ENCODE measurements around the gene CAMK2G. TPM values are rescaled to one million over a fixed set of nuclear protein-coding genes. Genes with fewer than 3 reads are reported as not detected.

CAMK2G gene
- total RNA-seq, 1 donor from 2014 or later: 31.7 TPM

DNA sequence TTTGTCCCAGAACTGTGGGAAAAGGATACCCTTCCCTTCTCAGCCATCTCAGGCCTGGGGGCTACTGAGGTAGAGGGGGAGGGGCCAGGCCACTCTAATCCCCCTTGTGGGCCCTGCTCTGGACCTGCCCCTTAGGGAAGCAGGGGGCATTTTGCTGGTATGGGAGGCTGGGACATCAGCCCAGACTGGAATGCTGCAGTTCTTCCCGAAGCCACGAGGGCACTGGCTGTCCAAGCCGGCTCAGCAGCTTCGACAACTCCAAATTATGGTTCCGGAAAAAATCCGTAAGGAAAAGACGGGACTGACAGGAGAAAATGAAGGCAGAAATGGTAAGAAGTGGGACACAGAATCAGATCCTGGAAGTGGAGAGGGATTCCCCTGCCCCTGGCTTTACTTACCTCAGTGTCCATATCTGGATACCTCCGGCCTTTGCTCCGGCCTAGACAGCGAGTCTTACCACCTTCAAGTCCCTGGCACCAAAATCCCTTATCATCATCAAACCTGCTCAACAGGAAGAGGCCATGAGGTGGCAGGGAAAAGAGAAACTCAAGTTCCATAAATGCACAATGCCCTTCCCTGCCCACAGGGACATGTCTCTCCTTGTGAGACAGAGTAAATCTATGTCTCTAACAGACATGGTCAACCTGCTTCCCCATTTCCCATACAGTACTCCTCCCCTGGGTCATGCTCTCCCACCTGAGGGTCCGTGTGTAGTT, 71.9 kb downstream of the CAMK2G start:
- Mint-ChIP-seq H3K4me1 (ENCODE audit: low read depth) (peaks cover 14% of the 10 kb centered on the region), H3K27me3 (ENCODE audit: low read depth) (no peaks in the 10 kb centered on the region), H3K27ac (ENCODE audit: unreplicated experiment) (peak overlapping the region; percentile 74), H3K36me3 (ENCODE audit: low read depth) (peaks cover 38% of the 10 kb centered on the region), H3K4me3 (ENCODE audit: unreplicated experiment) (no peak overlapping the region), H3K9me3 (ENCODE audit: low read depth) (no peaks in the 10 kb centered on the region)
- peak; percentile 24 for DNase-seq (ENCODE audit: low spot score)
- TF ChIP-seq, protein P1, sequence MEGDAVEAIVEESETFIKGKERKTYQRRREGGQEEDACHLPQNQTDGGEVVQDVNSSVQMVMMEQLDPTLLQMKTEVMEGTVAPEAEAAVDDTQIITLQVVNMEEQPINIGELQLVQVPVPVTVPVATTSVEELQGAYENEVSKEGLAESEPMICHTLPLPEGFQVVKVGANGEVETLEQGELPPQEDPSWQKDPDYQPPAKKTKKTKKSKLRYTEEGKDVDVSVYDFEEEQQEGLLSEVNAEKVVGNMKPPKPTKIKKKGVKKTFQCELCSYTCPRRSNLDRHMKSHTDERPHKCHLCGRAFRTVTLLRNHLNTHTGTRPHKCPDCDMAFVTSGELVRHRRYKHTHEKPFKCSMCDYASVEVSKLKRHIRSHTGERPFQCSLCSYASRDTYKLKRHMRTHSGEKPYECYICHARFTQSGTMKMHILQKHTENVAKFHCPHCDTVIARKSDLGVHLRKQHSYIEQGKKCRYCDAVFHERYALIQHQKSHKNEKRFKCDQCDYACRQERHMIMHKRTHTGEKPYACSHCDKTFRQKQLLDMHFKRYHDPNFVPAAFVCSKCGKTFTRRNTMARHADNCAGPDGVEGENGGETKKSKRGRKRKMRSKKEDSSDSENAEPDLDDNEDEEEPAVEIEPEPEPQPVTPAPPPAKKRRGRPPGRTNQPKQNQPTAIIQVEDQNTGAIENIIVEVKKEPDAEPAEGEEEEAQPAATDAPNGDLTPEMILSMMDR (IDR thresholded peaks at IDR 0.05): peak; percentile 9

DNA sequence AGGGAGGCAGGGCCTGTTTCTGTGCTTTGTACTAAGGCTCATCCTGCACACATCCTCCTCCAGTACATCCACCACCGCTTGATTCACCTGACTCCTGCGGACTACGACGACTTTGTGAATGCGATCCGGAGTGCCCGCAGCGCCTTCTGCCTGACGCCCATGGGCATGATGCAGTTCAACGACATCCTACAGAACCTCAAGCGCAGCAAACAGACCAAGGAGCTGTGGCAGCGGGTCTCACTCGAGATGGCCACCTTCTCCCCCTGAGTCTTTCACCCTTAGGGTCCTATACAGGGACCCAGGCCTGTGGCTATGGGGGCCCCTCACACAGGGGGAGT, 73.1 kb downstream of the CAMK2G start:
- no peaks in the 10 kb centered on the region for H3K9me3 Mint-ChIP-seq (ENCODE audit: low read depth)
- no peak overlapping the region for H3K4me3 Mint-ChIP-seq (ENCODE audit: unreplicated experiment)
- DNase-seq (ENCODE audit: low spot score): peak; percentile 60
- no peaks in the 10 kb centered on the region for H3K27me3 Mint-ChIP-seq (ENCODE audit: low read depth)
- TF ChIP-seq, protein P1 (IDR thresholded peaks at IDR 0.05): no peak
- peaks cover 5% of the 10 kb centered on the region for H3K4me1 Mint-ChIP-seq (ENCODE audit: low read depth)
- H3K27ac Mint-ChIP-seq (ENCODE audit: unreplicated experiment): peak overlapping the region; percentile 8
- peaks cover 38% of the 10 kb centered on the region for H3K36me3 Mint-ChIP-seq (ENCODE audit: low read depth)

DNA sequence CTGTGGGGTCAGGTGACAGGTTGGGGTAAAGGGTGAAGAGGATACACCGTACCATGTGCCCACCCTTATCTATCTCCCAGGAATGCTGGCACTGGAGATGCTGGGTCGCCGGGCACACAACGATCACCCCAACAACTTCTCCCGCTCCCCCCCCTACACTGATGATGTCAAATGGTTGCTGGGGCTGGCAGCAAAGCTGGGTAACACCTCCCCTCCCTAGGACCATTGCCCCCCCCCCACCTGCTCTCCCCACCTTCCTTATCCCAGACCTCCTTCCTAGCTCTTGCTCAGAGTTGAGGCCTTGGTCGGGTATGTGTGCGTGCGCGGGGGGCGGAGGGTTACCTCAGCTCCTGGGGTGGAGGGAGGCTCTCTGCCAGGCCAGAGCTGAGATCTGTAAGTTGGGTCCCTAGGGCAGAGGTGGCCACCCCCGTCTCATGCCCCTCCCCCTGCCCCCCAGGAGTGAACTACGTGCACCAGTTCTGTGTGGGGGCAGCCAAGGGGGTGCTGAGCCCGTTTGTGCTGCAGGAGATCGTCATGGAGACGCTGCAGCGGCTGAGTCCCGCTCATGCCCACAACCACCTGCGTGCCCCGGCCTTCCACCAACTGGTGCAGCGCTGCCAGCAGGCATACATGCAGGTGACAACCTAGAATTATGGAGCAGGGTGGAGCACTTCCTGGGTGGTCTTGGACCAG, 73.6 kb downstream of the CAMK2G start:
- H3K36me3 Mint-ChIP-seq (ENCODE audit: low read depth): peaks cover 35% of the 10 kb centered on the region
- no peaks in the 10 kb centered on the region for H3K9me3 Mint-ChIP-seq (ENCODE audit: low read depth)
- peaks cover 5% of the 10 kb centered on the region for H3K4me1 Mint-ChIP-seq (ENCODE audit: low read depth)
- TF ChIP-seq, protein P1 (IDR thresholded peaks at IDR 0.05): no peak
- DNase-seq (ENCODE audit: low spot score): peak; percentile 90
- H3K4me3 Mint-ChIP-seq (ENCODE audit: unreplicated experiment): no peak overlapping the region
- peak overlapping the region; percentile 32 for H3K27ac Mint-ChIP-seq (ENCODE audit: unreplicated experiment)
- no peaks in the 10 kb centered on the region for H3K27me3 Mint-ChIP-seq (ENCODE audit: low read depth)

DNA sequence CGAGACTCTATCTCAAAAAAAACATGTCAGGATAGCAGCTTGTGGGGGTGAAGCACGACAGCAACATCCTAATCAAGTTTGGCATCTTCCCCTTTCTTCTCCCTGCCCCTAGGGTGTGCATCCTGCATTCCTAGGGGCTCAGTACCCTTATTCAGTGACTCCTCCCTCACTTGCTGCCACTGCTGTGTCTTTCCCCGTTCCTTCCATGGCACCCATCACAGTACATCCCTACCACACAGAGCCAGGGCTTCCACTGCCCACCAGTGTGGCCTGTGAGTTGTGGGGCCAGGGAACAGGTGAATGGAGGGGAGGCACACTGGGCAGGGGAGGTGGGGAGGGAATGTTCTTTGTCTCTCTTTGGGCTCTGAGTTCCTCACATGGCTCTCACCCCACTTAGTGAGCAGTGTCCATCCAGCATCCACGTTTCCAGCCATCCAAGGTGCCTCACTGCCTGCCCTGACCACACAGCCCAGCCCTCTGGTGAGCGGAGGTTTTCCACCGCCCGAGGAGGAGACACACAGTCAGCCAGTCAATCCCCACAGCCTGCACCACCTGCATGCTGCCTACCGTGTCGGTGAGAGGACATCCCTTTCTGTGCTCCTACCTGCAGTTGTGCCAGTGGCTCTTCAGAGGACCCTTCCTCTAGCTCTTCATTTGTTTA, 74.3 kb downstream of the CAMK2G start:
- Mint-ChIP-seq H3K4me1 (ENCODE audit: low read depth) (peaks cover 5% of the 10 kb centered on the region), H3K36me3 (ENCODE audit: low read depth) (peaks cover 38% of the 10 kb centered on the region), H3K27ac (ENCODE audit: unreplicated experiment) (peak overlapping the region; percentile 66), H3K27me3 (ENCODE audit: low read depth) (no peaks in the 10 kb centered on the region), H3K4me3 (ENCODE audit: unreplicated experiment) (no peak overlapping the region), H3K9me3 (ENCODE audit: low read depth) (no peaks in the 10 kb centered on the region)
- TF ChIP-seq, protein P1 (IDR thresholded peaks at IDR 0.05): no peak
- DNase-seq (ENCODE audit: low spot score): peak; percentile 81

DNA sequence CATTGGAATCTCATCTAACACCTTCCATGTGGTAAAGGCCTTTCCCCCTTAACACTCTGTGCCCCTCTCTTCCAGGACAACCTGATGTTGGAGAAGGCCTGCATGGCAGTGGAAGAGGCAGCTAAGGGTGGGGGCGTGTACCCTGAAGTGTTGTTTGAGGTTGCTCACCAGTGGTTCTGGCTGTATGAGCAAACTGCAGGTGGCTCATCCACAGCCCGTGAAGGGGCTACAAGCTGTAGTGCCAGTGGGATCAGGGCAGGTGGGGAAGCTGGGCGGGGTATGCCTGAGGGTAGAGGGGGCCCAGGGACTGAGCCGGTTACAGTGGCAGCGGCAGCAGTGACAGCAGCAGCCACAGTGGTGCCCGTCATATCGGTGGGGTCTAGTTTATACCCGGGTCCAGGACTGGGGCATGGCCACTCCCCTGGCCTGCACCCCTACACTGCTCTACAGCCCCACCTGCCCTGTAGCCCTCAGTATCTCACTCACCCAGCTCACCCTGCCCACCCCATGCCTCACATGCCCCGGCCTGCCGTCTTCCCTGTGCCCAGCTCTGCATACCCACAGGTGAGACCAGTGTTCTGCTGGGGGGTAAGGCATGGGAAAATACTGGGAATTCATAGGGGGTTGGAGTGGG, 75.3 kb downstream of the CAMK2G start:
- TF ChIP-seq, protein P1 (IDR thresholded peaks at IDR 0.05): no peak
- Mint-ChIP-seq H3K9me3 (ENCODE audit: low read depth) (no peaks in the 10 kb centered on the region), H3K36me3 (ENCODE audit: low read depth) (peaks cover 43% of the 10 kb centered on the region), H3K4me1 (ENCODE audit: low read depth) (peaks cover 4% of the 10 kb centered on the region), H3K27ac (ENCODE audit: unreplicated experiment) (no peak overlapping the region), H3K27me3 (ENCODE audit: low read depth) (no peaks in the 10 kb centered on the region), H3K4me3 (ENCODE audit: unreplicated experiment) (no peak overlapping the region)
- DNase-seq (ENCODE audit: low spot score): peak; percentile 75
